HG03571 (cell line): ENCODE results near the gene VIM.

Experiments used
- ATAC-seq: cut with Tn5 transposase; IDR thresholded peaks from one replicate; pipeline ENCODE4 v1.9.1; 2021; ENCODE audit not compliant: unreplicated experiment

VIM gene

GRCh38 chr10:17228091-17229015, at the start of gene VIM:
TSS of gene VIM (plus strand) at chr10:17228241. CDS start at chr10:17229423, 1,182 bp downstream.
- peak; percentile 31 for ATAC-seq

- ATAC-seq, result no peak
Observed at GRCh38 chr10:17179002-17179401, 49.0 kb upstream of the VIM start.

- no peak for ATAC-seq
Observed at GRCh38 chr10:17181110-17181509, 46.9 kb upstream of the VIM start.

- ATAC-seq, result no peak
Observed at GRCh38 chr10:17181751-17182150, 46.3 kb upstream of the VIM start.

GRCh38 chr10:17183110-17183509, 44.9 kb upstream of the VIM start:
- ATAC-seq, result no peak

GRCh38 chr10:17185873-17186272, 42.2 kb upstream of the VIM start:
- no peak for ATAC-seq

GRCh38 chr10:17188644-17189172, 39.3 kb upstream of the VIM start:
- no peak for ATAC-seq

GRCh38 chr10:17190602-17191001, 37.4 kb upstream of the VIM start:
- no peak for ATAC-seq

- ATAC-seq, result no peak
Observed at GRCh38 chr10:17195083-17195482, 33.0 kb upstream of the VIM start.

GRCh38 chr10:17196045-17196444, 32.0 kb upstream of the VIM start:
- ATAC-seq, result no peak

- no peak for ATAC-seq
Observed at GRCh38 chr10:17196573-17196972, 31.5 kb upstream of the VIM start.

GRCh38 chr10:17199351-17199804, 28.7 kb upstream of the VIM start:
- ATAC-seq, result no peak

GRCh38 chr10:17200001-17200911, 27.8 kb upstream of the VIM start:
- peak; percentile 27 for ATAC-seq

- peak; percentile 87 for ATAC-seq
Observed at GRCh38 chr10:17200912-17201793, 26.9 kb upstream of the VIM start, which contains the start of gene TRDMT1. TSS of gene TRDMT1 (minus strand) at chr10:17201672. CDS start at chr10:17201634, 38 bp downstream.

- ATAC-seq, result no peak
Observed at GRCh38 chr10:17201794-17202116, 26.3 kb upstream of the VIM start.

GRCh38 chr10:17202506-17202905, 25.5 kb upstream of the VIM start:
- no peak for ATAC-seq

- no peak for ATAC-seq
Observed at GRCh38 chr10:17202999-17203398, 25.0 kb upstream of the VIM start.

GRCh38 chr10:17203416-17203815, 24.6 kb upstream of the VIM start:
- no peak for ATAC-seq

GRCh38 chr10:17206210-17206709, 21.8 kb upstream of the VIM start:
- ATAC-seq, result peak; percentile 65

- ATAC-seq, result no peak
Observed at GRCh38 chr10:17208476-17208875, 19.6 kb upstream of the VIM start.
